Ureter (tissue), 1 donor: ENCODE measurements around the gene CBX2. TPM values are rescaled to one million over a fixed set of nuclear protein-coding genes. Genes with fewer than 3 reads are reported as not detected.
"Not testable (repeated sequence)": the region's sequence is repeated elsewhere in the genome, so short reads cannot be mapped to it uniquely, and the experiment has no call there.

Experiments
- DNase-seq: peaks from one replicate; pipeline ENCODE4 v3.0.0-alpha.2; 2020; ENCODE audit warnings: low spot score
- total RNA-seq: library from RNA; stranded (reverse); gene quantifications from one replicate; pipeline ENCODE4 v1.2.4, GENCODE V29; 2023
- donor health status: DM: yes; HTN: yes; CAD: no.

CBX2 gene
- total RNA-seq, 1 donor from 2014 or later, result 3.8 TPM

DNA sequence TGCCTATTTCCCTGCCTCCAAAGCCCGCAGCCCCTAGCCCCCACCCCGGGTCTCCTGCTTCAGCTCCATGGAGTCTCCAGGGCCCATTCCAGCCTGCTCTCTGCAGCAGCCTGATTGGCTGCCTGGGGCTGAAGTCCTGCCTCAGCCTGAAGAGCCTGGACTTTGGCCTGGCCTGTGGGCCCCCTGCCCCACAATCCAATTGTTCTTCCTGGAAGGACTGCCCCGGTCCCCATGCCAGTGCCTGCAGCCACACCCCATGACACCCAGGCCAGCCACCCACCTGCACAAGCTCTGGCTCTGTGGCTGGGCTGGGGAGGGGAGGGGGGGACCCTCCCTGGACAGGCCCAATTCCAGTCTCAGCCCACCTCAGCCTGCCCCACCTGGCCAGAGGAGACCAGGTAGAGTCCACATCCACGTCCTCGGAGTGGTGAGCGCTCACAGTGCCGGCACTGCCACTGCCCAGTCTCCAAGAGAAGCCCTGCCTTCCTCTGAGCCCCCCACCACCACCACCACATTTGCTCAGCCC is 34.9 kb upstream of the CBX2 start:
- no peak for DNase-seq

DNA sequence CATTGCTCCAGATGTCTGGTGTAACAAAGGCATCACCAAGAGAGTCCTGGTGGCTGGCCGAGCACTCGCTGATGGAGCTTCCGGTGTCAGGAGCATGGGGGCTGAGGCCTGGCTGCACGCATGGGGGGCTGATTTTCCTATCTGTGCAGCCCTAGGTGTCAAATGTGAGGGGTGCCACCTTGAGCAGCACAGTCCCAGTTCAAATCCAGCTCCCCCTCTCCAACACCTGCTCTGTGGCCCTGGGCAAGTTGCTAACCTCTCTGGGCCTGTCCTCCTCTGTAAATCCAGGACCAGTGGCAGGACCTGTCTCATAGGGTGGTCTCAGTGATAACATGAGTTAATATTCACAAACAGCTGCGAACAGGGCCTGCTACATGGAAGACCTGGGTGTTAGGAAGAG is 34.3 kb upstream of the CBX2 start:
- no peak for DNase-seq

- DNase-seq, result no peak
Measured at GRCh38 chr17:79745641-79746105, 32.3 kb upstream of the CBX2 start.

DNA sequence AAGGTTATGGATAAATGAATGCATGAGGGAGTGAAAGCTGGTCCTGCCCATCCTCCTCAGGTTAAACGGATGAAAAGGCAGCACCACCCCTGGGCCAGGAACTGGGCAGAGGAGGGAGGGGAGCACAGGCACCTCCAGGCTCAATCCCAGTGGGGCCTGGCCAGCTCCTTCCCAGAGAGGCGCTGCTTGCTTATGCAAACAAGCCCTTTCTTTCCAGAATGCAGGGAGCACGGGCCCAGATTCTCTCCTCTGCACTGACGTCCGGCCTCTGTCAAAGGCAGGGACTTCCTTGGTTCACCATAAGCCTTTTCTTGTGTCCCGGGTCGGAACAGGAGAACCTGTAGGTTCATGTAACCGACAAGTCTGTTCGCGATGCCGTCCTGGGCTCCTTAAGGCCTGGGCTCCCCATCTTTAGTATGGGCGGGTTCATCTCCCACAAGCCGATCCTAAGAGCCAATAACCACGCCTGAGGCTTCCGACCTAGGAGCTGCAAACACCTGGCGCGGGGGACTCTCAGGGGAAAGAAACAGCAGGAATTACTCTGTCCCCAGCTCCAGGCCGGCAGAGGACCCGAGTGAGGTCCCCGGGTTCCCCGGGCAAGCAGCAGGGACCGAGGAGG is 30.9 kb upstream of the CBX2 start:
- DNase-seq, result no peak

DNA sequence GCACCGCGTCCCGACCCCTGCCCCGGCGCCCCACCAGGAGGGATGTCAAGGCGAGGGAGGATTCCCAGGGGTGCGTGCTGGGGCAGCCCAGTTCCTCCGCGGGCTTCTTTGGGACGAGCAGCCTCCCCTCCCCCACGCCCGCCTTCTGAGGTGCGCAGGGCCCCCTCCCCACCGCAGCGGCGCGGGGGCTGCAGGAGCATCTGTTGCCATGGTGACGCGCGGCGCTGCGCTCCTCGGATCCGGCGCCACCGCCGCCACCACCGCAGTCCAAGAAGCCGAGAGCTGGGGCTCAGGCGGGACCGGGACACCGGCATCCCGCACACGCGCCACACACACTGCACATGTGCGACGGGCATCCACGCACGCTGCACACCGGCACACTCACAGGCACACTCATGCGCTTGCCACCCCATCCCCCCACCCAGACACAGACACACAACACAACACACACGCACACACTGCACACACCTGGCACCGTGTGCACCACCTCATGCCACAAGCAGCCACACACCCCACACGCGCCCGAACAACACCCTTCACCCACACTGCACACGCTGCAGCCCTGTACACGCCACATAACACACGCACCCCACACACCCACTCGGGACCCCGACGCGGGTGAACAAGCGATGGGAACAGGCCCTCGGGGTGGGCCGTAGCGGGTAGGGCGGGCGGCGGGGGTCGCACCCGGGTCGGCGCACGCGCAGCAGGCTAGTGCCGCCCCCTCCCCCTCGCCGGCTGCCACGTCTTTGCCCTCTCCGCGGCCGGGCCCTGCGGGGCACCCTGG is 30.2 kb upstream of the CBX2 start:
- DNase-seq, result no peak

- DNase-seq, result no peak
Measured at GRCh38 chr17:79748295-79749099, 29.5 kb upstream of the CBX2 start.

- no peak for DNase-seq
Measured at GRCh38 chr17:79749156-79749815, 28.7 kb upstream of the CBX2 start.

- no peak for DNase-seq
Measured at GRCh38 chr17:79749958-79750357, 28.0 kb upstream of the CBX2 start.

- no peak for DNase-seq
Measured at GRCh38 chr17:79750650-79751545, 27.1 kb upstream of the CBX2 start.

DNA sequence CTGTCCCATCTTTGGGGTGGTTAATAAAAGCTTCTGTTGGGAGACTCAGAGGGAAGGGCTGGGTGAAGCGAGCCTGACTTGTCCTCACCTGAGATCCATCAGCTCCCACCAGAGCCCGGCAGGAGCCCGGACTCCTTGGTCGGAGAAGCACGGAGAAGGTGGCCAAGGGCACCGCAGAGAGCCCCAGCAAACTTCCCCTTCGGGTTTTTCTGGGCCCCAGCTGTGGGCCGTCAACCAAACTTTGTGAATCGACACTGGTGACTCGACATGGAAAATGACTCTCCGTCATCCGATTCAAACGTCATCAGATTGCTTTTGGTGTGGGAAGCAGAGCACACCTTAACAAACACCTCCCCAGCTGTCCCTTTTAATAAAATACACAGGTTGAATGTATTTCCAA is 25.8 kb upstream of the CBX2 start:
- DNase-seq, result no peak

DNA sequence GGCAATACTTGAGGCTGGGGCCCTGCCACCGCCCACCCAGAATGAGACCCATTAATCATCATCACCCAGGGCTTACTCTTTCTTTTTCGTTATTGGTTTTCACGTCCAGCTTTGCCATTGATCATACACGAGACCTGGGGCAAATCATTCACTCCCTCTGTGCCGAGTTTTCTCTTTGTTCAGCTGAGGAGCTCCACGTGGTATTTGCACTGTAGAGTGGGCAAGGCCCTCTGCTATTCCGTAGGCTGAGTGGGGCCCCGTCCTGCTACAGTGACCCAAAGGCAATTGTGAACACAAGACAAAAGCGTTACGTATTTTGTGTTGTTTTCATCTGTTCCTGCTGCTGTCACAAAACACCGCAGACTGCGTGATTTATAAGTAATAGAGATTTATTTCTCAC is 23.6 kb upstream of the CBX2 start:
- DNase-seq, result no peak

- DNase-seq, result not testable (repeated sequence)
Measured at GRCh38 chr17:79754903-79755302, 23.0 kb upstream of the CBX2 start.

DNA sequence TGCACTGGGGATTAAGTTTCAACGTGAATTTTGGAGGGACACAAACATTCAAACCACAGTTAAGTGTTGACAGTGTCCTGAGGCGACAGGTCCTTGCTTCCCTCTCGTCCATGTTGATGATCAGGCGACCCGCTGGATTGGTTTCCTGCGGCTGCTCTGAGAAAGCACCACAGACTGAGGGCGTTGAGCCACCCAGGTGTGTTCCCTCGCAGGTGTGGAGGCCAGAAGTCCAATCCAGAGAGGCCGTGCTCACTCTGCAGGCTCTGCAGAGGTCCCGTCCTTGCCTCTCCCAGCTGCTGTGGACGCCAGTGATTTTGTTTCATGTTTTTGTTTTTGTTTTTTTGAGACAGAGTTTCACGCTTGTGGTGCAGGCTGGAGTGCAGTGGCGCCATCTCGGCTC is 22.4 kb upstream of the CBX2 start:
- no peak for DNase-seq

DNA sequence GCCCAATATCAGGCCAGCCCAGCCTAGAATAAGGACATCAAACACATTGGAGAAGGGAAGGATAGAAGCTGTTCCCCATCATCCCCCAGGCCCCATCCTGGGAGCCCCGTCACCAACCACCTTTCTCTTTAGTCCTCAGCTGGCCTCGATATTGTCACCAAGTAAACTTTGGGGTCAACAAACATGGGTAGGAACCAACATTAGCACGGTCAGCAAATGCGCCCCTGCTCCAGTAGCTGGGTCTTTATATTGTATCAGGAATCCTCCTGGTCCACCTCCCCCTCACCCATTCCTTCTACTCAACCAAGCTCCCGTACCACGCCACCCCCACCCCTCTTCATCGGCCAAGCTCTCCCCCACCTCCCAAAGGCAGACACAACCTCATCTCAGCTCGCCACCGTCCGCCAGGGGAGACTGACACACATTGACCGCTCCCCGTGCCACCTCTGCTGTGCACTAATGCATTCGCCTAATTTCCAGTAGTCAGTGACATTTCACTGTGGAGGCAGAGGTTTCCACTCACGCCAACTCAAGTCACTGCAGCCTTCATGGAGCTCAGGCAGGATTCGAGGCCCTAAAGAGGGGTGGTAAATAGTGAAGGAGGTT is 20.7 kb upstream of the CBX2 start:
- no peak for DNase-seq

DNA sequence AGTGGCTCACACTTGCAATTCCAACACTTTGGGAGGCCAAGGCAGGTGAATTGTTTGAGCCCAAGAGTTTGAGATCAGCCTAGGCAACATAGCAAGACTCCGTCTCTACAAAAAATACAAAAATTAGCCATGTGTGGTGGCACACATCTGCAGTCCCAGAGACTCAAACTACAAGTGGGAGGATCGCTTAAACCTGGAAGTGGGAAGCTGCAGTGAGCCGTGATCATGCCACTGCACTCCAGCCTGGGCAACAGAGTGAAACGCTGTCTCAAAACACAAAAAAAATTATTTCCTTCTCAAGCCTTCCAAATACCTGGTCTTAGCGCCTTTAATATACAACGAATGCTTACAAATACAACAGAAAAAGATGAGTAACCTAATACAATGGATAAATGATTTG is 19.7 kb upstream of the CBX2 start:
- DNase-seq, result no peak

DNA sequence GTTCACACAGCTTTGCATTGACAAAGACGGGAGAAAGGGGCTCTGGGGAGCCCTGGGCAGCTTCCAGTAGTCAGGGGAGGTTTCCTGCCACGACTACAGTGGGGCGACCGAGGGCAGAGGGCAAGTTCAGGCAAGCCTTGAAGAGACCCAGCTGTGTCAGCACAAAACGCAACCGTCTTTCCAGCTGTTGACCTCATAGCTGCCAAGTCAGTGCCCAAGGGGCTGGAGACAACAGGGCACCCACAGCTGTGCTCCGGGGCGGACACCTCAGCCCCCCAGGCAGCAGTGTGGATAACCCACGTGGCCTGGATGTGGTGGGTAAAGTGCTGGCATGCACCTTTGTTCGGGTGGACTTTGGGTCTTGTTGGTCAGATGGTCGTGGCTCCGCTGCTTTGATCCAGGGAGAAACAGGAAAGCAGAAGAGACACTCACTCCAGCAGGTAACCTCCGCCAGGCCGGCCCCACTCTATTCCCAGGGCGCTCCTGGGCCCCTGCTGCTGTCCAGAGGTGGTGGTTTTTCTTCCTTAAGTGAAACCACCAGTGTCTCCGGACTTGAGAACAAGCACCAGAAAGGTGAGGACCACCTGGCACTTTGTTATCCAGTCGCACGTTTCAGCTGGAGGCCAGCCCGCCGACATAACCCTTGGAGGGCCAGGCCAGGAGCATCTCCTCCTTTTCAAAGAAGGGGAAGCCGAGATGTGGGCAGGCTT is 17.6 kb upstream of the CBX2 start:
- DNase-seq, result no peak

DNA sequence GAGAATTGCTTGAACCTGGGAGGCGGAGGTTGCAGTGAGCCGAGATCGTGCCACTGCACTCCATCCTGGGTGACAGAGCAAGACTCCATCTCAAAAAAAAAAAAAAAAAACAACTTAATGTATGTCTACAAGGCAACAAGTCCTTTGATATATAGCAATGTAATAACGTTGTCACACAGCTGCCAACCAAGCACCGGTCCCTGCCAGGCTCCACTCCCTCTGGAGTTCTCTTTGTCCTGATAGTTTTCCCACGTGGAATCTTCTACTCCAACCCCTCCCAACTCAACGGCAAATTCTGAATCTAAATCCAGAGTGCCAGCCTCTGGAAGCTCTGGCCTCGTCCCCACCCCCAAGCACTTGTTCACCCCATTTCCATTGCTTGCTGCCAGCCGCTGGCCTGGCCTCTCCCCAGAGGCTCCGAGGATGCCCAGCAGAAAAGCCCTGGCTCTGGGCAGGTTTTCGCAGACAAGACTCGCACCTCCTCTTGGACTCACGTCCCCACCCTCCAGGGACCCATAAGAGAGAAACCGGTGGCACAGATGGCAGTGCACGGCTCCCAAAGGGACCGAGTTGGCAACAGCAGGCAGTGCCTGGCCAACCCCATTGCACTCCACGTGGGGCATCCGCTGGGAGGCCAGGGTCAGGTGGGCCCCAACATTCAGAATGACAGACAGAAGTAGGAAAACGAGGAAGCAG is 15.9 kb upstream of the CBX2 start:
- no peak for DNase-seq

GRCh38 chr17:79765708-79766107 is 12.2 kb upstream of the CBX2 start:
- no peak for DNase-seq
